ENCODE data around the gene MTREX.

The MTREX gene

GRCh38 chr5:55290991-55291390 is 16.8 kb upstream of the MTREX start:
- Histone ChIP-seq H3K9me2 (replicated peaks; ENCODE audit: control insufficient read depth, low read length) (no peaks in the 10 kb centered on the region), H3K79me2 (ENCODE audit: control insufficient read depth, low read length) (no peaks in the 10 kb centered on the region), H3K27ac (ENCODE audit: low read depth, low read length) (no peak overlapping the region), H3K4me2 (ENCODE audit: low read length) (no peak overlapping the region), H3K27me3 (ENCODE audit: control insufficient read depth, low read length) (no peaks in the 10 kb centered on the region), H3F3A (ENCODE audit: control insufficient read depth, insufficient read depth) (no peaks in the 10 kb centered on the region), H3K36me3 (ENCODE audit: control insufficient read depth, low read length) (peaks cover 77% of the 10 kb centered on the region), H3K4me3 (ENCODE audit: low read length) (no peak overlapping the region), H3K9me3 (ENCODE audit: control insufficient read depth, insufficient read depth, low read length) (no peaks in the 10 kb centered on the region), H4K20me1 (ENCODE audit: control insufficient read depth, insufficient read depth, low read depth, low read length) (no peaks in the 10 kb centered on the region), H3K4me1 (ENCODE audit: control insufficient read depth, low read length) (no peaks in the 10 kb centered on the region)
- TF ChIP-seq CTCF (IDR thresholded peaks at IDR 0.05; ENCODE audit: low read depth, low read length, poor library complexity, severe bottlenecking) (no peak), EZH2phosphoT487 (IDR thresholded peaks at IDR 0.05; ENCODE audit: borderline replicate concordance, low read length) (no peak)

GRCh38 chr5:55294935-55295334 is 12.9 kb upstream of the MTREX start:
- TF ChIP-seq EZH2phosphoT487 (IDR thresholded peaks at IDR 0.05; ENCODE audit: borderline replicate concordance, low read length) (no peak), CTCF (IDR thresholded peaks at IDR 0.05; ENCODE audit: low read depth, low read length, poor library complexity, severe bottlenecking) (no peak)
- no peaks in the 10 kb centered on the region for H3K9me2 ChIP-seq (replicated peaks; ENCODE audit: control insufficient read depth, low read length)
- H4K20me1 ChIP-seq (ENCODE audit: control insufficient read depth, insufficient read depth, low read depth, low read length) = no peaks in the 10 kb centered on the region
- H3F3A ChIP-seq (ENCODE audit: control insufficient read depth, insufficient read depth) = no peaks in the 10 kb centered on the region
- H3K9me3 ChIP-seq (ENCODE audit: control insufficient read depth, insufficient read depth, low read length) = no peaks in the 10 kb centered on the region
- no peak overlapping the region for H3K27ac ChIP-seq (ENCODE audit: low read depth, low read length)
- peaks cover 14% of the 10 kb centered on the region for H3K79me2 ChIP-seq (ENCODE audit: control insufficient read depth, low read length)
- H3K4me2 ChIP-seq (ENCODE audit: low read length) = no peak overlapping the region
- no peaks in the 10 kb centered on the region for H3K4me1 ChIP-seq (ENCODE audit: control insufficient read depth, low read length)
- H3K4me3 ChIP-seq (ENCODE audit: low read length) = no peak overlapping the region
- H3K27me3 ChIP-seq (ENCODE audit: control insufficient read depth, low read length) = no peaks in the 10 kb centered on the region
- H3K36me3 ChIP-seq (ENCODE audit: control insufficient read depth, low read length) = peaks cover 75% of the 10 kb centered on the region

- Histone ChIP-seq H3K36me3 (ENCODE audit: control insufficient read depth, low read length) (peaks cover 51% of the 10 kb centered on the region), H4K20me1 (ENCODE audit: control insufficient read depth, insufficient read depth, low read depth, low read length) (no peaks in the 10 kb centered on the region), H3K4me3 (ENCODE audit: low read length) (no peak overlapping the region), H3K27me3 (ENCODE audit: control insufficient read depth, low read length) (no peaks in the 10 kb centered on the region), H3K9me3 (ENCODE audit: control insufficient read depth, insufficient read depth, low read length) (no peaks in the 10 kb centered on the region), H3K79me2 (ENCODE audit: control insufficient read depth, low read length) (peaks cover 68% of the 10 kb centered on the region), H3F3A (ENCODE audit: control insufficient read depth, insufficient read depth) (no peaks in the 10 kb centered on the region; the same call in 1 of the 2 replicates), H3K4me1 (ENCODE audit: control insufficient read depth, low read length) (peaks cover 17% of the 10 kb centered on the region), H3K4me2 (ENCODE audit: low read length) (no peak overlapping the region), H3K9me2 (replicated peaks; ENCODE audit: control insufficient read depth, low read length) (no peaks in the 10 kb centered on the region), H3K27ac (ENCODE audit: low read depth, low read length) (no peak overlapping the region)
- TF ChIP-seq EZH2phosphoT487 (IDR thresholded peaks at IDR 0.05; ENCODE audit: borderline replicate concordance, low read length) (no peak), CTCF (IDR thresholded peaks at IDR 0.05; ENCODE audit: low read depth, low read length, poor library complexity, severe bottlenecking) (no peak)
Observed at GRCh38 chr5:55300890-55301289, 6.9 kb upstream of the MTREX start.
